ENCODE results near the gene POU2F2. TPM values are rescaled to one million over a fixed set of nuclear protein-coding genes. Genes with fewer than 3 reads are reported as not detected.

Gene POU2F2
- total RNA-seq, 1 experiment from 2014 or later, result 2.4 TPM

DNA sequence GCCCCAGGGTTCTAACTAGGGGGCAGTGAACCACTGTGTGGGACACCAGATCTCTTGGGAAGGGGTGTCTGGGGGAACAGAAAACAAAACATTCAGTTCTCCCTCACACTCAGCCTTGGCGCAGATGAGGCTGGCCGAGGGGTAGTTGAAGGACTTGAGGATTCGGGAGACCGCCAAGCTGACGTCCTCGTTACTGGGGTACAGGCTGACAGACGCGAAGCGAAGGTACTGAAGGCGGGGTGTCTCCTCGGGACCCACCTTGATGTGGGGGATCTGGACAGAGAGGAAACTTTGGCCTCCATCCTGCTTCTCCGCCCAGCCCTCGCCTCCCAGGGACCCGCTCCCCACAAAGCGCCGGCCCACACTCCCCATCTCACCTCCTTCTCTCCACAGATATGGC is 69.9 kb downstream of the POU2F2 start:
- Histone ChIP-seq H3K9me3 (ENCODE audit: low read length) (no peaks in the 10 kb centered on the region), H3K9ac (ENCODE audit: low read length) (no peak overlapping the region), H3K4me1 (ENCODE audit: insufficient read depth, low read length) (no peaks in the 10 kb centered on the region), H3K4me3 (ENCODE audit: low read length) (no peak overlapping the region), H3K36me3 (ENCODE audit: low read depth, low read length) (no peaks in the 10 kb centered on the region), H3K79me2 (ENCODE audit: low read length) (no peaks in the 10 kb centered on the region), H3K9me2 (replicated peaks; ENCODE audit: low read length) (no peaks in the 10 kb centered on the region), H3F3A (ENCODE audit: low read length, unreplicated experiment) (no peaks in the 10 kb centered on the region), H3K4me2 (ENCODE audit: low read length) (no peak overlapping the region), H2AFZ (ENCODE audit: low read length) (no peak overlapping the region), H3K27ac (ENCODE audit: low read length) (no peak overlapping the region), H3K27me3 (ENCODE audit: low read length) (no peaks in the 10 kb centered on the region), H4K20me1 (ENCODE audit: low read length) (no peaks in the 10 kb centered on the region)
- no TSS peak for BruUV-seq (replicated peaks)
- TF ChIP-seq EZH2 (IDR thresholded peaks at IDR 0.05; ENCODE audit: low read length, unreplicated experiment), result no peak
- TF ChIP-seq EZH2phosphoT487 (IDR thresholded peaks at IDR 0.05; ENCODE audit: borderline replicate concordance, low read length), result no peak
- TF ChIP-seq, protein P1, sequence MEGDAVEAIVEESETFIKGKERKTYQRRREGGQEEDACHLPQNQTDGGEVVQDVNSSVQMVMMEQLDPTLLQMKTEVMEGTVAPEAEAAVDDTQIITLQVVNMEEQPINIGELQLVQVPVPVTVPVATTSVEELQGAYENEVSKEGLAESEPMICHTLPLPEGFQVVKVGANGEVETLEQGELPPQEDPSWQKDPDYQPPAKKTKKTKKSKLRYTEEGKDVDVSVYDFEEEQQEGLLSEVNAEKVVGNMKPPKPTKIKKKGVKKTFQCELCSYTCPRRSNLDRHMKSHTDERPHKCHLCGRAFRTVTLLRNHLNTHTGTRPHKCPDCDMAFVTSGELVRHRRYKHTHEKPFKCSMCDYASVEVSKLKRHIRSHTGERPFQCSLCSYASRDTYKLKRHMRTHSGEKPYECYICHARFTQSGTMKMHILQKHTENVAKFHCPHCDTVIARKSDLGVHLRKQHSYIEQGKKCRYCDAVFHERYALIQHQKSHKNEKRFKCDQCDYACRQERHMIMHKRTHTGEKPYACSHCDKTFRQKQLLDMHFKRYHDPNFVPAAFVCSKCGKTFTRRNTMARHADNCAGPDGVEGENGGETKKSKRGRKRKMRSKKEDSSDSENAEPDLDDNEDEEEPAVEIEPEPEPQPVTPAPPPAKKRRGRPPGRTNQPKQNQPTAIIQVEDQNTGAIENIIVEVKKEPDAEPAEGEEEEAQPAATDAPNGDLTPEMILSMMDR (conservative IDR thresholded peaks at IDR 0.05; ENCODE audit: low read depth, low read length), result no peak
- ChIA-PET CTCF (no interaction called here), POLR2A (ENCODE audit: unreplicated experiment) (no interaction called here)
- DNase-seq (no peak), ATAC-seq (no peak)
- intact Hi-C loops (cut with micrococcal nuclease), result no loop called here

DNA sequence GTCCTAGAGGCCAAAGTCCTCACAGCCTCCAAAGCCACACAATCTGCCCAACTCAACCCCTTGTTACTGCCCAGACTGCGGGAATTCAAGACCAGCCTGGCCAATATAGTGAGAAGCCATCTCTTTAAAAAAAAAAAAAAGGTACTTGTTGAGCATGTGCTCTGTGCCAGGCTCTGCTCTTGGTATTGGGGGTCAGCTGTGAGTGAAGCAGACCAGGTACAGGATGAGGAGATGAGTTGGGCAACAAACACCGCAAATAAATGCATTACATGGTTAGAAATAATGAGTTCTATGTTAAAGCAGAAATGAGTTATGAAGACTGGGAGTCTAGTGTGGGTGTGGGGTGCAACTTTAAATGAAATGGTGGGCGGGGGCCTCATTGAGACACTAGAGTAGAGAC is 72.1 kb downstream of the POU2F2 start:
- no peaks in the 10 kb centered on the region for H3K9me3 ChIP-seq (ENCODE audit: low read length)
- no peak overlapping the region for H3K9ac ChIP-seq (ENCODE audit: low read length)
- intact Hi-C loops (cut with micrococcal nuclease), result no loop called here
- H3K27ac ChIP-seq (ENCODE audit: low read length), result no peak overlapping the region
- POLR2A ChIA-PET (ENCODE audit: unreplicated experiment), result no interaction called here
- H3K4me3 ChIP-seq (ENCODE audit: low read length), result no peak overlapping the region
- no peaks in the 10 kb centered on the region for H4K20me1 ChIP-seq (ENCODE audit: low read length)
- CTCF ChIA-PET, result no interaction called here
- ATAC-seq (no peak), DNase-seq (no peak)
- no peaks in the 10 kb centered on the region for H3F3A ChIP-seq (ENCODE audit: low read length, unreplicated experiment)
- BruUV-seq (replicated peaks), result no TSS peak
- no peaks in the 10 kb centered on the region for H3K79me2 ChIP-seq (ENCODE audit: low read length)
- H3K9me2 ChIP-seq (replicated peaks; ENCODE audit: low read length), result no peaks in the 10 kb centered on the region
- H3K27me3 ChIP-seq (ENCODE audit: low read length), result no peaks in the 10 kb centered on the region
- H3K36me3 ChIP-seq (ENCODE audit: low read depth, low read length), result no peaks in the 10 kb centered on the region
- no peak overlapping the region for H3K4me2 ChIP-seq (ENCODE audit: low read length)
- TF ChIP-seq EZH2phosphoT487 (IDR thresholded peaks at IDR 0.05; ENCODE audit: borderline replicate concordance, low read length) (no peak), EZH2 (IDR thresholded peaks at IDR 0.05; ENCODE audit: low read length, unreplicated experiment) (no peak)
- TF ChIP-seq, protein P1 (conservative IDR thresholded peaks at IDR 0.05; ENCODE audit: low read depth, low read length), result no peak
- H3K4me1 ChIP-seq (ENCODE audit: insufficient read depth, low read length), result no peaks in the 10 kb centered on the region
- no peak overlapping the region for H2AFZ ChIP-seq (ENCODE audit: low read length)

DNA sequence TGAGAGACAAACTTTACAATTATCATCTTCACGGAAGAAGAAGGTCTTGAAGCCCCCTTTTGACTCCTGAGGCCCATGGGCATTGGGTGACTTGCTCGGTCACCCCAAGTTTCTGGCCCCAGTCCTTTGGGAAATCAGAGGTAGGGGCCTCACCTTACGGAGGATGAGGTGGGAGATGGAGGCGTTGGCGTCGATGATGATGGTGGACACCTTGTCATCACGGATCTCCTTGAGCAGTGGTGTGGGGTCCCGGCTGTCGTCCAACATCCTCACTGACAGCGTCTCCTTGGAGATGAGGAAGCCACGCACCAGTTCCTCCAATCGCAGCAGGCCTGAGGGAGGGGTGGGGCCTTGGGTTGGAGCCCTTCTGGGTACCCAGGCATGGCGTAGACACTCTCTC is 73.0 kb downstream of the POU2F2 start:
- DNase-seq, result no peak
- TF ChIP-seq, protein P1 (conservative IDR thresholded peaks at IDR 0.05; ENCODE audit: low read depth, low read length), result no peak
- TF ChIP-seq EZH2 (IDR thresholded peaks at IDR 0.05; ENCODE audit: low read length, unreplicated experiment) (no peak), EZH2phosphoT487 (IDR thresholded peaks at IDR 0.05; ENCODE audit: borderline replicate concordance, low read length) (no peak)
- POLR2A ChIA-PET (ENCODE audit: unreplicated experiment), result no interaction called here
- H3K79me2 ChIP-seq (ENCODE audit: low read length), result no peaks in the 10 kb centered on the region
- no TSS peak for BruUV-seq (replicated peaks)
- H3K9me2 ChIP-seq (replicated peaks; ENCODE audit: low read length), result no peaks in the 10 kb centered on the region
- no peak overlapping the region for H3K4me3 ChIP-seq (ENCODE audit: low read length)
- no peaks in the 10 kb centered on the region for H4K20me1 ChIP-seq (ENCODE audit: low read length)
- ATAC-seq, result no peak
- no peaks in the 10 kb centered on the region for H3K9me3 ChIP-seq (ENCODE audit: low read length)
- CTCF ChIA-PET, result no interaction called here
- H3F3A ChIP-seq (ENCODE audit: low read length, unreplicated experiment), result no peaks in the 10 kb centered on the region
- no peak overlapping the region for H3K9ac ChIP-seq (ENCODE audit: low read length)
- H2AFZ ChIP-seq (ENCODE audit: low read length), result no peak overlapping the region
- H3K27ac ChIP-seq (ENCODE audit: low read length), result no peak overlapping the region
- intact Hi-C loops (cut with micrococcal nuclease), result no loop called here
- no peak overlapping the region for H3K4me2 ChIP-seq (ENCODE audit: low read length)
- no peaks in the 10 kb centered on the region for H3K36me3 ChIP-seq (ENCODE audit: low read depth, low read length)
- no peaks in the 10 kb centered on the region for H3K4me1 ChIP-seq (ENCODE audit: insufficient read depth, low read length)
- no peaks in the 10 kb centered on the region for H3K27me3 ChIP-seq (ENCODE audit: low read length)
